GM23338 (cell line): ENCODE results near the gene CYTIP.

ENCODE experiments used
- EZH2 ChIP-seq: fragments of 200-600 bp; sonication (generic); IDR thresholded peaks from one replicate; pipeline ENCODE4 v1.8.0; 2017; ENCODE audit warnings: antibody characterized with exemption, mild to moderate bottlenecking, low read depth; ENCODE audit not compliant: unreplicated experiment
- JUNB ChIP-seq: IDR thresholded peaks from one replicate; pipeline ENCODE4 v1.6.1; 2016; ENCODE audit warnings: antibody characterized with exemption; ENCODE audit not compliant: unreplicated experiment
- POLR2AphosphoS5 ChIP-seq: IDR thresholded peaks from 2 replicates; pipeline ENCODE4 v1.6.1; 2016; ENCODE audit warnings: antibody characterized with exemption, low read depth
- ZNF114 ChIP-seq: fragments of 250-450 bp; sonication (Bioruptor Pico); IDR thresholded peaks from 2 replicates; pipeline ENCODE4 v1.5.0; 2020; ENCODE audit warnings: mild to moderate bottlenecking, moderate library complexity
- TF ChIP-seq, protein P1 (sequence below): IDR thresholded peaks from 2 replicates; pipeline ENCODE4 v1.6.1; 2016; ENCODE audit warnings: antibody characterized with exemption
- TF ChIP-seq, protein P2 (sequence below), 2 experiments: fragments of 200-600 bp in 1 of 2; sonication (generic) in 1 of 2; conservative IDR thresholded peaks; 2 replicates each; pipeline versions ENCODE4 v1.5.1 to v1.6.1; 2016 to 2017; ENCODE audit warnings: antibody characterized with exemption in 2 of 2, low read depth in 2 of 2, mild to moderate bottlenecking in 2 of 2, moderate library complexity in 1 of 2
- TF ChIP-seq, protein P3 (sequence below): IDR thresholded peaks from one replicate; pipeline ENCODE4 v1.6.1; 2018; ENCODE audit warnings: antibody characterized with exemption; ENCODE audit not compliant: unreplicated experiment

DNA sequence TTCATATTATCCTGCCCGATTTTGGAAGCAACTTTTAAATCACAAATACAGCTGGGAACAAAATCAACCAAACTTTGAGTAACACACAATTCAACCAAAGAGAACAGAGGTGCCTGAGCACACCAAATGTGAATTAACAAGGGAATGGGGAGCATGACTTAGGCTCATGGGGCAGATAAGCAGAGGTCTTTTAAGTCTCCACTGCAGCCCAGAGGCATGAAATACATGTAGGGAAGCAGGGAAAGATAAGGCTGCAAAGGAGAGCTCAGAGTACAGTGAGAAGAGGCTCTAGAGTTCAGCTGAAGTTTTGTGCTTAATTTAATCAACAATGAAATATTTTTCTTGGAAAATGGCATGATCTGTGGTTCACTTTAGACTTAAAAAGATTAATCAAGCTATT lies 49.0 kb downstream of the CYTIP start:
- TF ChIP-seq, protein P1, sequence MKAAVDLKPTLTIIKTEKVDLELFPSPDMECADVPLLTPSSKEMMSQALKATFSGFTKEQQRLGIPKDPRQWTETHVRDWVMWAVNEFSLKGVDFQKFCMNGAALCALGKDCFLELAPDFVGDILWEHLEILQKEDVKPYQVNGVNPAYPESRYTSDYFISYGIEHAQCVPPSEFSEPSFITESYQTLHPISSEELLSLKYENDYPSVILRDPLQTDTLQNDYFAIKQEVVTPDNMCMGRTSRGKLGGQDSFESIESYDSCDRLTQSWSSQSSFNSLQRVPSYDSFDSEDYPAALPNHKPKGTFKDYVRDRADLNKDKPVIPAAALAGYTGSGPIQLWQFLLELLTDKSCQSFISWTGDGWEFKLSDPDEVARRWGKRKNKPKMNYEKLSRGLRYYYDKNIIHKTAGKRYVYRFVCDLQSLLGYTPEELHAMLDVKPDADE = no peak
- TF ChIP-seq, protein P2, sequence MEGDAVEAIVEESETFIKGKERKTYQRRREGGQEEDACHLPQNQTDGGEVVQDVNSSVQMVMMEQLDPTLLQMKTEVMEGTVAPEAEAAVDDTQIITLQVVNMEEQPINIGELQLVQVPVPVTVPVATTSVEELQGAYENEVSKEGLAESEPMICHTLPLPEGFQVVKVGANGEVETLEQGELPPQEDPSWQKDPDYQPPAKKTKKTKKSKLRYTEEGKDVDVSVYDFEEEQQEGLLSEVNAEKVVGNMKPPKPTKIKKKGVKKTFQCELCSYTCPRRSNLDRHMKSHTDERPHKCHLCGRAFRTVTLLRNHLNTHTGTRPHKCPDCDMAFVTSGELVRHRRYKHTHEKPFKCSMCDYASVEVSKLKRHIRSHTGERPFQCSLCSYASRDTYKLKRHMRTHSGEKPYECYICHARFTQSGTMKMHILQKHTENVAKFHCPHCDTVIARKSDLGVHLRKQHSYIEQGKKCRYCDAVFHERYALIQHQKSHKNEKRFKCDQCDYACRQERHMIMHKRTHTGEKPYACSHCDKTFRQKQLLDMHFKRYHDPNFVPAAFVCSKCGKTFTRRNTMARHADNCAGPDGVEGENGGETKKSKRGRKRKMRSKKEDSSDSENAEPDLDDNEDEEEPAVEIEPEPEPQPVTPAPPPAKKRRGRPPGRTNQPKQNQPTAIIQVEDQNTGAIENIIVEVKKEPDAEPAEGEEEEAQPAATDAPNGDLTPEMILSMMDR (conservative IDR thresholded peaks at IDR 0.05; ENCODE audit: low read depth in 2 of 2) = no peak
- TF ChIP-seq POLR2AphosphoS5 (no peak), EZH2 (no peak), JUNB (no peak), ZNF114 (CRISPR knock-in tag) (no peak)
- TF ChIP-seq, protein P3, sequence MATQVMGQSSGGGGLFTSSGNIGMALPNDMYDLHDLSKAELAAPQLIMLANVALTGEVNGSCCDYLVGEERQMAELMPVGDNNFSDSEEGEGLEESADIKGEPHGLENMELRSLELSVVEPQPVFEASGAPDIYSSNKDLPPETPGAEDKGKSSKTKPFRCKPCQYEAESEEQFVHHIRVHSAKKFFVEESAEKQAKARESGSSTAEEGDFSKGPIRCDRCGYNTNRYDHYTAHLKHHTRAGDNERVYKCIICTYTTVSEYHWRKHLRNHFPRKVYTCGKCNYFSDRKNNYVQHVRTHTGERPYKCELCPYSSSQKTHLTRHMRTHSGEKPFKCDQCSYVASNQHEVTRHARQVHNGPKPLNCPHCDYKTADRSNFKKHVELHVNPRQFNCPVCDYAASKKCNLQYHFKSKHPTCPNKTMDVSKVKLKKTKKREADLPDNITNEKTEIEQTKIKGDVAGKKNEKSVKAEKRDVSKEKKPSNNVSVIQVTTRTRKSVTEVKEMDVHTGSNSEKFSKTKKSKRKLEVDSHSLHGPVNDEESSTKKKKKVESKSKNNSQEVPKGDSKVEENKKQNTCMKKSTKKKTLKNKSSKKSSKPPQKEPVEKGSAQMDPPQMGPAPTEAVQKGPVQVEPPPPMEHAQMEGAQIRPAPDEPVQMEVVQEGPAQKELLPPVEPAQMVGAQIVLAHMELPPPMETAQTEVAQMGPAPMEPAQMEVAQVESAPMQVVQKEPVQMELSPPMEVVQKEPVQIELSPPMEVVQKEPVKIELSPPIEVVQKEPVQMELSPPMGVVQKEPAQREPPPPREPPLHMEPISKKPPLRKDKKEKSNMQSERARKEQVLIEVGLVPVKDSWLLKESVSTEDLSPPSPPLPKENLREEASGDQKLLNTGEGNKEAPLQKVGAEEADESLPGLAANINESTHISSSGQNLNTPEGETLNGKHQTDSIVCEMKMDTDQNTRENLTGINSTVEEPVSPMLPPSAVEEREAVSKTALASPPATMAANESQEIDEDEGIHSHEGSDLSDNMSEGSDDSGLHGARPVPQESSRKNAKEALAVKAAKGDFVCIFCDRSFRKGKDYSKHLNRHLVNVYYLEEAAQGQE = no peak
